HFFc6 (cell line): Measurements from ENCODE around the gene FREM1. TPM values are rescaled to one million over a fixed set of nuclear protein-coding genes. Genes with fewer than 3 reads are reported as not detected.
"Not testable (repeated sequence)": the region's sequence is repeated elsewhere in the genome, so short reads cannot be mapped to it uniquely, and the experiment has no call there.

ENCODE experiments used
- DNase-seq: peaks from one replicate; pipeline ENCODE4 v3.0.0-alpha.2; 2018
- H3K27ac Mint-ChIP-seq: 2 replicates; pipeline ENCODE4 v1.8.0; 2020; ENCODE audit warnings: mild to moderate bottlenecking, mixed read lengths
- H3K27me3 Mint-ChIP-seq: 2 replicates; pipeline ENCODE4 v1.8.0; 2021; ENCODE audit warnings: mild to moderate bottlenecking, moderate library complexity, mixed read lengths; ENCODE audit not compliant: insufficient read depth
- H3K36me3 Mint-ChIP-seq: 2 replicates; pipeline ENCODE4 v1.8.0; 2021; ENCODE audit warnings: low read depth, mixed read lengths
- H3K4me1 Mint-ChIP-seq: 2 replicates; pipeline ENCODE4 v1.8.0; 2020; ENCODE audit warnings: low read depth, mixed read lengths
- H3K4me3 Mint-ChIP-seq: 2 replicates; pipeline ENCODE4 v1.8.0; 2020; ENCODE audit warnings: mild to moderate bottlenecking, moderate library complexity, mixed read lengths
- H3K9me3 Mint-ChIP-seq: 2 replicates; pipeline ENCODE4 v1.8.0; 2020; ENCODE audit warnings: mild to moderate bottlenecking, mixed read lengths
- total RNA-seq, 6 experiments: library from RNA; stranded (reverse); fragmentation: NEBNext Ultra II Directional; extraction: Animal tissue kit (Norgen Biotek cat#: 25700); gene quantifications; 2 replicates in 1 of 6; 3 replicates in 5 of 6; pipeline ENCODE4 v1.2.3, GENCODE V29; 2021
- TF ChIP-seq, protein P1 (sequence below): fragments of 200-600 bp; sonication (generic); IDR thresholded peaks from 2 replicates; pipeline ENCODE4 v1.5.0; 2021; ENCODE audit warnings: antibody characterized with exemption, mild to moderate bottlenecking

FREM1 gene
- total RNA-seq, 6 experiments from 2014 or later, result 0.03 to 0.16 (median 0.06) TPM; not detected in 2

GRCh38 chr9:14924230-14925219, 14.3 kb upstream of the FREM1 start:
- no peaks in the 10 kb centered on the region for H3K4me1 Mint-ChIP-seq
- no peak overlapping the region for H3K27ac Mint-ChIP-seq
- no peaks in the 10 kb centered on the region for H3K36me3 Mint-ChIP-seq
- TF ChIP-seq, protein P1, sequence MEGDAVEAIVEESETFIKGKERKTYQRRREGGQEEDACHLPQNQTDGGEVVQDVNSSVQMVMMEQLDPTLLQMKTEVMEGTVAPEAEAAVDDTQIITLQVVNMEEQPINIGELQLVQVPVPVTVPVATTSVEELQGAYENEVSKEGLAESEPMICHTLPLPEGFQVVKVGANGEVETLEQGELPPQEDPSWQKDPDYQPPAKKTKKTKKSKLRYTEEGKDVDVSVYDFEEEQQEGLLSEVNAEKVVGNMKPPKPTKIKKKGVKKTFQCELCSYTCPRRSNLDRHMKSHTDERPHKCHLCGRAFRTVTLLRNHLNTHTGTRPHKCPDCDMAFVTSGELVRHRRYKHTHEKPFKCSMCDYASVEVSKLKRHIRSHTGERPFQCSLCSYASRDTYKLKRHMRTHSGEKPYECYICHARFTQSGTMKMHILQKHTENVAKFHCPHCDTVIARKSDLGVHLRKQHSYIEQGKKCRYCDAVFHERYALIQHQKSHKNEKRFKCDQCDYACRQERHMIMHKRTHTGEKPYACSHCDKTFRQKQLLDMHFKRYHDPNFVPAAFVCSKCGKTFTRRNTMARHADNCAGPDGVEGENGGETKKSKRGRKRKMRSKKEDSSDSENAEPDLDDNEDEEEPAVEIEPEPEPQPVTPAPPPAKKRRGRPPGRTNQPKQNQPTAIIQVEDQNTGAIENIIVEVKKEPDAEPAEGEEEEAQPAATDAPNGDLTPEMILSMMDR, result no peak
- DNase-seq, result no peak
- peak overlapping the region; percentile 66 for H3K4me3 Mint-ChIP-seq
- peaks cover 4% of the 10 kb centered on the region; the same call in 1 of the 2 replicates for H3K27me3 Mint-ChIP-seq
- peaks cover 5% of the 10 kb centered on the region; the same call in 1 of the 2 replicates for H3K9me3 Mint-ChIP-seq

- H3K36me3 Mint-ChIP-seq, result no peaks in the 10 kb centered on the region
- H3K4me1 Mint-ChIP-seq, result no peaks in the 10 kb centered on the region
- H3K4me3 Mint-ChIP-seq, result no peak overlapping the region
- H3K9me3 Mint-ChIP-seq, result peaks cover 5% of the 10 kb centered on the region; the same call in 1 of the 2 replicates
- TF ChIP-seq, protein P1, result no peak
- peaks cover 4% of the 10 kb centered on the region; the same call in 1 of the 2 replicates for H3K27me3 Mint-ChIP-seq
- H3K27ac Mint-ChIP-seq, result no peak overlapping the region
- no peak for DNase-seq
Measured at GRCh38 chr9:14923701-14924100, 13.5 kb upstream of the FREM1 start.

DNA sequence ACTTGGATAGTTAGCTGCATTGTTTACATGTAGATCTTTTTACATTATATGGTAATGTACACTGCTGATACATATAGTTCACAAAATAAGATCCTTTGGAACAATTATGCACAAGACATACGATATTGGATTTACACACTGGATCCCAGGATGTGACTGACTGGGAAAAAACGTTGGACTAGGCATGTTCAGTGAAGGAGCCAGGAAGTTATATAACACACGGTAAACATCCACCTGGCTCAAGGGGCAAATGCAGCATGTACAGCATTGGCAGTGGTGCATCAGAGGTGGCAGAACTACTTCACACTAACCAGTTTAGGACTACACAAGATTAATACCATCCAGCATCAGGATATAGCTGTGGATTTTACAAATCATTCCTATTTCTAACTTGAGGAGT, 10.6 kb upstream of the FREM1 start:
- H3K36me3 Mint-ChIP-seq, H3K27ac Mint-ChIP-seq, H3K27me3 Mint-ChIP-seq, H3K4me3 Mint-ChIP-seq, DNase-seq, H3K9me3 Mint-ChIP-seq, H3K4me1 Mint-ChIP-seq: not testable (repeated sequence)

DNA sequence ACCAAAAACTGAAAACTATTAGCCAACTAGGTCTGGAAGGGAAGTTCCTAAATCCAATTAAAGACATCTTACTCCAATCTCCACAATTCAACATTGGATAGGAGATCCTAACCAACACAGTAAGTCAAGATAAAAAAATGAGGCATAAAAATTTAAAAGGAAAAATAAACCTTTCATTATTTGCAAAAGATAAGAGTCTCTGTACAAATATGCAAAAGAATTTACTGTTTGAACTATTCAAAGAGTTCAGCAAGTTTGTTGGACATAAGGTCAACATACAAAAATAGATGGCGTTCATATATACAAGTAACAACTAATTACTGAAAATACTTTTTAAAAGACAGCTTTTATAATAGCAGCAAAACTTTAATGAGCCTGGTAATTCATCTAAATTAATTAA, 3.1 kb upstream of the FREM1 start:
- DNase-seq, result no peak
- H3K27me3 Mint-ChIP-seq, result peaks cover 2% of the 10 kb centered on the region; the same call in 1 of the 2 replicates
- H3K36me3 Mint-ChIP-seq, result no peaks in the 10 kb centered on the region
- no peak overlapping the region for H3K4me3 Mint-ChIP-seq
- TF ChIP-seq, protein P1, result no peak
- no peaks in the 10 kb centered on the region for H3K4me1 Mint-ChIP-seq
- no peak overlapping the region for H3K27ac Mint-ChIP-seq
- peaks cover 6% of the 10 kb centered on the region; the same call in 1 of the 2 replicates for H3K9me3 Mint-ChIP-seq

DNA sequence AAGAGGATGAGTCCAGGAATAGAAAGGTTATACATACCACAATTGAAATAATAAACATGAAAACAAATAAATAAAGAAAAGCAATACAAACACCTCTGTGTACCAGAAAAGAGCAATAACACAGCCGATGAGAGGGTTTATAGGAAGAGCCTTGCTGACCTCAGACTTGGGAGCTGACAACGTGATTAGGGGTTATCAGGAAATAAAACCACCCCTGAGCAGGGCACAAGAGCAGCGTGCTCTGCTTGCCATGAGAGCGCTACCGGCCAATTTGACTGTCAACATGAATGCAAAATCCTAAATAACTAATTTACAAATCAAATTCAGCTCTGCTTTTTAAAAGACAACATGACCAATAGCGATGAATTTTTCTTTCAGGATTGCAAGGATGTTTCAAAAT, 2.6 kb upstream of the FREM1 start:
- H3K27me3 Mint-ChIP-seq, result no peaks in the 10 kb centered on the region
- H3K36me3 Mint-ChIP-seq, result no peaks in the 10 kb centered on the region
- TF ChIP-seq, protein P1, result no peak
- H3K4me3 Mint-ChIP-seq, result no peak overlapping the region
- DNase-seq, result no peak
- H3K27ac Mint-ChIP-seq, result no peak overlapping the region
- peaks cover 6% of the 10 kb centered on the region; the same call in 1 of the 2 replicates for H3K9me3 Mint-ChIP-seq
- no peaks in the 10 kb centered on the region for H3K4me1 Mint-ChIP-seq

GRCh38 chr9:14911046-14911445, 818 bp upstream of the FREM1 start:
- H3K27me3 Mint-ChIP-seq, result no peaks in the 10 kb centered on the region

More at GRCh38 chr9:14911046-14911445, 818 bp upstream of the FREM1 start:
- Mint-ChIP-seq H3K36me3 (no peaks in the 10 kb centered on the region), H3K4me3 (no peak overlapping the region), H3K4me1 (no peaks in the 10 kb centered on the region), H3K27ac (no peak overlapping the region), H3K9me3 (peaks cover 10% of the 10 kb centered on the region; the same call in 1 of the 2 replicates)
- TF ChIP-seq, protein P1, result no peak
- no peak for DNase-seq
